GM21717 (cell line): ENCODE data around the gene ORM2.
"Not testable (repeated sequence)": the region's sequence is repeated elsewhere in the genome, so short reads cannot be mapped to it uniquely, and the experiment has no call there.

ENCODE experiments used
- ATAC-seq: cut with Tn5 transposase; IDR thresholded peaks from one replicate; pipeline ENCODE4 v1.9.1; 2021; ENCODE audit warnings: mild to moderate bottlenecking, moderate library complexity; ENCODE audit not compliant: unreplicated experiment

ORM2 gene

DNA sequence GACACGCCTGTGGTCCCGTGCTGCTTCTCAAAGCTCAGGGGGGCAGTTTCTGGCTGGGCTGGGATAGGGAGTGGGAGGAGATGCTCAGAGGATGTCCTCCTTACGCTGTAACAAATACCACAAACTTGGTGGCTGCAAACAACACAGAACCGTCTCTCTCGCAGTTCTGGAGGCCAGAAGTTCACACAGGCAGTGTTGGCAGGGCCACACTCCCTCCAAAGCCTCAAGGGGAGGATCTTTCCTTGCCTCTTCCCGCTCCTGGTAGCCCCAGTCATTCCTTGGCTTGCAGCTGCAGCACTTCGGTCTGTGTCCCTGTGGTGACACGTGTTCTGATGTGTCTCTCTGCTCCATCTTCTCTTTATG is 17.2 kb upstream of the ORM2 start:
- ATAC-seq, result no peak

DNA sequence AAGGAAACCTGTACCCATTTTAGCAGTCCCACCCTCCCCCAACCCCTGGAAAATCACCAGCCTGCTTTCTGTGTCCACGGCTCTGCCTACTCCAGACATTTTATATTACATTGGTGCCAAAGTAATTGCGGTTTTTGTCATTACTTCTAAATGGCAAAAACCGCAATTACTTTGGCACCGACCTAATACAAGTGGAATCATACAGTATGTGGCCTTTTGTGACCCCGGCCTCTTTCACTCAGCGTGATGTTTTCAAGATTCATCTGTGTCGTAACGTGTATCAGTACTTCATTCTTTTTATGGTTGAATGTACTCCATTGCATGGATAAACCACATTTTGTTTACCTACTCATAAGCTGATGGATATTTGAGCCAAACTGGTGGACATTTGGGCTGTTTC is 16.5 kb upstream of the ORM2 start:
- no peak for ATAC-seq

GRCh38 chr9:114314256-114314867 is 15.3 kb upstream of the ORM2 start:
- no peak for ATAC-seq

GRCh38 chr9:114314881-114315722 is 14.6 kb upstream of the ORM2 start:
- ATAC-seq, result no peak

DNA sequence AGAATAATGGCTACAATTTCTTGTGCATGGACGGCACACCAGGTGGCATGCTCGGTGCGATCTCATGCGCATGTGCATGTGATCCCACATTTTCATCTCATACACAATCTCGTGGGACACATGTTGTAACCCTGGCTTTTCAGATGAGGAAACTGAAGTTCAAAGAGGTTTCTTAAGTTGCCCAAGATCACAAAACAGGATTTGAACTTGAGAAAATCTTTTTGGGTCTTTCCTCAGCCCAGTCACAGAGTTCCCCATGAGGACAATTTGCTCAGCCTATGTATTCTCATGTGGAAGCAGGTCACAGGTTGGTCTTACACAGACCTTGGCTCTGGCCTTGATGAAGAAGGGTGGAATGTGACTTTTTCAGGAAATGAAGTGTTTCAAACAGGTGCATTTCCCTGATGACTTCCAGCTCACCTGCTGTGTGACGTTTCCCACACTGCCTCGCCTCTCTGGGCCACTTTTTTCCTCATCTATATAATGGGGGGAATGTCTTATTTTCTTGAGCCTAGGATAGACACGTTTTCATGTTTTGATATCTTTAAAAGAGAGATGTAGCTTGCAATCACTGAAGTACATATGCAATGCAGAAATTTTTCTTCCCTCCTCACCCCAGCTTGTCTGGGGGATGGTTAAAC is 13.8 kb upstream of the ORM2 start:
- ATAC-seq, result no peak

DNA sequence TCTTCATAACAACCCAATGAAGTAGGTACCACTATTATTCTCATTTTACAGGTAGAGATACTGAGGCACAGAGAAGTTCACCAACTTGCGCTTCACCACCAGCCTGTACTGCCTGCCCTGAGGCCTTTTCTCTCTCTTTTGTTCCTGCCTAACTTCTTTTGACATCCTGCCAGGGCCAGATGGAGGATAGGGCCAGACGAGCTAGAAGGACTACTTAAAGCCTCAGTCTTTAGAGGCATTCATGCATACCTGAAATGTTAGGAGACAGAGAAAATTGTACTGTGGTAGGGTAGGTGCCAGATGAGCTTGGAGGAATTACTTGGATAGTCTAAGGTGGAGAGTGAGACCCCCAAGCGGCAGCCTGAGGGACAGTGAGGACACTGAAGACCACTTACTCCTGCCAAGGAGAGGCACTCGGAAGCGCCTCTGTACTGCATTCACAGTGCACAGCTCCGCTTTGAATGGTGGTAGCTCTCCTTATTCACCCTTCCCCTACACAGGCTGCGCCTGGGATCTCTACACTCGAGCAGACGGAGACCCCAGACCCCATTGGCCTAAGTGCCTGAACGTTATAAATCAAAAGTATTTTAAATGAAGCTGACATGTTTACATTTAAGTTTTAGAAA is 13.0 kb upstream of the ORM2 start:
- no peak for ATAC-seq

DNA sequence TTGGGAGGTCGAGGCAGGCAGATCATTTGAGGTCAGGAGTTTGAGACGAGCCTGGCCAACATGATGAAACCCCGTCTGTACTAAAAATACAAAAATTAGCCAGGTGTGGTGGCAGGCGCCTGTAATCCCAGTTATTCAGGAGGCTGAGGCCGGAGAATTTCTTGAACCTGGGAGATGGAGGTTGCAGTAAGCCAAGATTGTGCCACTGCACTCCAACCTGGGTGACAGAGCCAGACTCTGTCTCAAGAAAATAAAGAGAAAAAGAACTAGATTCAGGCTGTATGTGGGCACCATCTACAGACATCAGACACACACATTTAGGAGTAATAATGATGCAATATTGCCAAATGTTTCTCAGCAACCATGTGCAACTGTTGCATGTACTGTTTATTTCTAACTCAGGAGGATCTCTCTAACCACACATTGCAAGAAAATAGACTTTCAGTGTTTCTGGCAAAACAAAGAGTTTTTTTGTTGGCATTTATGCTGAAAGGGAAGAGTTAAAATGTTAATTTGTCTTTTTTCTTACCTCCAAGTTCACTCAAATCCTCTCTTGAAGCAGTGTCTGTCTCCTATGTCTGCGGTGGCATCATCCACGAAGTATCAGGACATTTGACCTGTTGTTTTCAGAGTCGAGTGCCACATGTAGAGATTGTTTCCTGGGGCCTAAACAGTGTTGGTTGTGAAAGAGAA is 11.9 kb upstream of the ORM2 start:
- ATAC-seq, result no peak

DNA sequence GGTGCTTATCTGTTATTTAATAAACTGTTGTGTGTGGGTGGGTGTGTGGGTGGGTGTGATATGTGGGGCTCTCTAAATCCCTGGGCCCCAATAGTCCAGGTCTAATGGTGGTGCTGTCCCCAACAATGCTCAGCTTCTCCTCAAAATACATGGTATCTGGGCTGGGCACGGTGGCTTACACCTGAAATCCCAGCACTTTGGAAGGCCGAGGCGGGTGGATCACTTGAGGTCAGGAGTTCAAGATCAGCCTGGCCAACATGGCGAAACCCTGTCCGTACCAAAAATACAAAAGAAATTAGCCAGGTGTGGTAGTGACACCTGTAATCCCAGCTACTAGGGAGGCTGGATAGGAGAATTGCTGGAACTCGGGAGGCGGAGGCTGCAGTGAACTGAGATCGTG is 11.3 kb upstream of the ORM2 start:
- ATAC-seq, result no peak

DNA sequence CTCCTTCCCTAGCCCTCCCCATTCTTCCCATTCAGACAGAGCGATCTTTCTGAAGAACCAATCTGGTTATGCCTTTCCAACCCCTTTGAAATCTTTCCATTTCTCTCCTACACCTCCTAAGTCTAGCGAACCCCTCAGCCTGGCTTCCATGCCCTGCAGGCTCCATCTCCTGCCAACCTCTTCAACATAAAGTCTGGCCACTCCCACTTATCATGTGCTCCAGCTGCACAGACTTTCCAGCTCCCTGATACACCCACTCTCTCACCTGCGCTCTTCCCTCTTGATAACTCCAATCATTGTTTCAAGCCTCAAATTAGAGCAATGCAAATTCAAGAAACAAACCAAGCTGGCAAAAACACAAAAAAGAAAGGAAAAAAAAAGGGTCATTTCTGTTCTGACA is 10.5 kb upstream of the ORM2 start:
- no peak for ATAC-seq

- not testable (repeated sequence) for ATAC-seq
These were observed 9.0 kb upstream of the ORM2 start for GRCh38 chr9:114320710-114321109.

DNA sequence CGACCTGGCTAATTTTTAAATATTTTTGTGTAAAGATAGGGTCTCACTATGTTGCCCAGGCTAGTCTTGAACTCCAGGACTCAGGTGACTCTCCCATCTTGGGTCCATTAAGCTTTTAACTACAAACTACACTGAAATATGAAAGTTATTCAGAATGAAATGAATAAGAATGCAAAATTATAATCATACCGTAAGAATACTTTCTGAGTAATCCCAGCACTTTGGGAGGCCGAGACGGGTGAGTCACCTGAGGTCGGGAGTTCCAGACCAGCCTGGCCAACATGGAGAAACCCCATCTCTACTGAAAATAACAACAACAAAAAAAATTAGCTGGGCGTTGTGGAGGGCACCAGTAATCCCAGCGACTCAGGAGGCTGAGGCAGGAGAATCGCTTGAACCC is 7.9 kb upstream of the ORM2 start:
- ATAC-seq, result no peak

DNA sequence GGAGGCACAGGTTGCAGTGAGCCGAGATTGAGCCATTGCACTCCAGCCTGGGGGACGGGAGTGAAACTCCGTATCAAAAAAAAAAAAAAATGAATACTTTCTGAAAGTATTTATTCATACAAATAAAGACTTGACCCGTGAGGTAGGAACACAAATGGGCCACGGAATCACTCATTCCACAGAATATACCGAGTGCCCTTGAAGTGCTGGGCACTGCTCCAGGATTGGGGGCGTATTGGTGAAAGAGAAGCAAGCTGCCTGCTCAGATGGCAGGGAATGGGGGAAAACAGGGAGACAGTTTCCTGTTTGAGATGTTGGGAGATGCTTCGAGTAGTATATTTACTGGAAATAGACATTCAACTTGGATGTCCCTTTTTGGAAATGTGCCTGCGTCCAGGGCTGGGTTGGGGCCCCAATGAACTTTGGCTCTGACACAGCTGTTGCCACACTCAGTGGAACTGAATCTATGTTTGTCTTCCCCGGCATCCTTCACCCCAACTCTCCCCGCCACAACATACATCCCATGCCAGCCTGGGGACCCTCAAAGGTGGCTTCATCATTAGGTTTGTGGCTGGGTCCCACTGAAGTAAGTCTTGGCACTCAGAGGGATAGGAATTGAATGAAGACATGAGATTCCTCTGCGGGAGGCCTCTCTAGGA is 7.4 kb upstream of the ORM2 start:
- ATAC-seq, result not testable (repeated sequence)

DNA sequence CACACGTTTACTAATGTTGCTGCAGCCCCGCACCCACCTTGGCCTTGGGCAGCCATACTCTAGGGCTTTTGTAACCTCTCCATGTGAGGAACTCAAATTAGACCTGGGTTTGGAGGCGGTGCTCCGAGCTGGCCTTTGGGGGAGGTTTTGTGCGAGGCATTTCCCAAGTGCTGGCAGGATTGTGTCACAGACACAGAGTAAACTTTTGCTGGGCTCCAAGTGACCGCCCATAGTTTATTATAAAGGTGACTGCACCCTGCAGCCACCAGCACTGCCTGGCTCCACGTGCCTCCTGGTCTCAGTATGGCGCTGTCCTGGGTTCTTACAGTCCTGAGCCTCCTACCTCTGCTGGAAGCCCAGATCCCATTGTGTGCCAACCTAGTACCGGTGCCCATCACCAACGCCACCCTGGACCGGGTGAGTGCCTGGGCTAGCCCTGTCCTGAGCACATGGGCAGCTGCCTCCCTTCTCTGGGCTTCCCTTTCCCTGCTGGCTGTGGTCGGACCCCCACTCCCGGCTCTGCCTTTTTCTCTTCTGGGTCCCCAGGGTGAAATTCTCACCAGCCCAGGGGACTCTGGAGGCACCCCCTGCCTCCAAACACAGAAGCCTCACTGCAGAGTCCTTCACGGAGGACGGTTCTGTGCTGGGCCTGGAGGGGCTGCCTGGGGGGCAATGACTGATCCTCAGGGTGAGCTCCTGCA is 6.7 kb upstream of the ORM2 start, which contains the start of gene ORM1:
TSS of gene ORM1 (plus strand) at position 268 of the 701 bp plus-strand sequence. CDS start at position 304, 36 bp downstream.
- not testable (repeated sequence) for ATAC-seq

GRCh38 chr9:114323849-114324248 is 5.8 kb upstream of the ORM2 start:
- ATAC-seq, result not testable (repeated sequence)

GRCh38 chr9:114324492-114324891 is 5.2 kb upstream of the ORM2 start:
- no peak for ATAC-seq

- ATAC-seq, result not testable (repeated sequence)
These were observed 4.7 kb upstream of the ORM2 start for GRCh38 chr9:114324965-114325364.

GRCh38 chr9:114325684-114326254 is 3.9 kb upstream of the ORM2 start:
- ATAC-seq, result not testable (repeated sequence)

DNA sequence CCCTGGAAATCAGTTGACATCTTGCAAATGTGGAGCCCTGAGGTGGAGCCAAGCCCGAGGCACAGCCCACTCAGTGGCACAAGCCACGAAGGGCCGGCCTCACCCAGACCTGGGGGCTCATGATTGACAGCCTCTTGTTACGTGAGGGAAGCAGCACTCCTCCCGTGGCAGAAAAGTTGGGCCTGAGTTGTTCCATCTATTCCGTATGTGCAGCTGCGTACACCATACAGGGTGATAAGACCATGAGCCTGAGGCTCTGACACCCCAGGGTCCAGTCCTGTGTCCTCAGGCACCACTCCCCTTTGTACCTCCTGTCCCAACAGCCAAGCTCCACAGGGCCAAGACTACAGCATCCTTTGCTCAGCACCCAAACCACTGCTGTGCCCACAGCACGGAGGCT is 1.9 kb upstream of the ORM2 start:
- no peak for ATAC-seq

DNA sequence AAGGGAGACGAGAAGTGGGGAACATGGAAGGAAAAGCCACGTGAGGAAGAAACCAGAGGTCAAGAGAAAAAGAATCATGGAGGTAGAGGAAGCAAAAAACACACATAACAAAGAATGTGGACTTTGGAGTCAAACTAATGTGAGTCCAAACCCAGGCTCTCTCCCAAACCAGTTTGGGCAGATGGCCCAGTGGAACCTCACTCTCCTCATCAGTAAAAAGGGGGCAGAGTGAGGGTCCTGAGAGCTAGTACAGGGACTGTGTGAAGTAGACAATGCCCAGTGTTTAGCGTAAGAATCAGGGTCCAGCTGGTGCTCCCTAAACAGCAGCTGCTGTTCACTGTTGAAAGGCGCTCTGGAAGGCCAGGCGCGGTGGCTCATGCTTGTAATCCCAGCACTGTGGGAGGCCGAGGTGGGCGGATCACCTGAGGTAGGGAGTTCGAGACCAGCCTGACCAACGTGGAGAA is 1.3 kb upstream of the ORM2 start:
- ATAC-seq, result not testable (repeated sequence)
